ENCODE data around the gene TMEM217.

- TF ChIP-seq CTCF (IDR thresholded peaks at IDR 0.05; ENCODE audit: low read depth, low read length) = no peak
- TF ChIP-seq EZH2phosphoT487 (IDR thresholded peaks at IDR 0.05; ENCODE audit: low read depth) = no peak
These were observed 36.3 kb downstream of the TMEM217 start for GRCh38 chr6:37221585-37222124.

Measured in OCI-LY3 (cell line).